WTC11 (cell line): ENCODE results near the gene SMG7. TPM values are rescaled to one million over a fixed set of nuclear protein-coding genes. Genes with fewer than 3 reads are reported as not detected.

Experiments
- ATAC-seq: fragments of 200-7000 bp; cut with Tn5 transposase; 2 replicates; pipeline ENCODE4 v1.10.0; 2021; ENCODE audit warnings: mild to moderate bottlenecking, moderate library complexity
- CTCF ChIA-PET: fragments of 300-600 bp; sonication (Branson Sonifier 250); formaldehyde crosslinking; loops from one replicate; lab custom pipeline; 2021; ENCODE audit warnings: antibody characterized with exemption; lab: Charles Lee
- POLR2A ChIA-PET: fragments of 350-600 bp; sonication (Branson Sonifier 250); formaldehyde crosslinking; loops from one replicate; lab custom pipeline; 2021; ENCODE audit warnings: antibody characterized with exemption; lab: Charles Lee
- DNase-seq: peaks from one replicate; pipeline ENCODE4 v3.0.0; 2021; ENCODE audit warnings: low spot score
- H3K27ac Mint-ChIP-seq: 2 replicates; pipeline ENCODE4 v1.8.0; 2021; ENCODE audit warnings: mixed read lengths
- H3K27me3 Mint-ChIP-seq: 2 replicates; pipeline ENCODE4 v1.8.0; 2021; ENCODE audit warnings: low read depth, mild to moderate bottlenecking, moderate library complexity, mixed read lengths
- H3K36me3 Mint-ChIP-seq: 2 replicates; pipeline ENCODE4 v1.8.0; 2021; ENCODE audit warnings: mixed read lengths
- H3K4me1 Mint-ChIP-seq: 2 replicates; pipeline ENCODE4 v1.8.0; 2022; ENCODE audit warnings: mixed read lengths
- H3K4me3 Mint-ChIP-seq: 2 replicates; pipeline ENCODE4 v1.8.0; 2021; ENCODE audit warnings: mild to moderate bottlenecking, moderate library complexity, mixed read lengths
- H3K9me3 Mint-ChIP-seq: 2 replicates; pipeline ENCODE4 v1.8.0; 2021; ENCODE audit warnings: mixed read lengths
- CREB1 ChIP-seq: sonication (generic); formaldehyde crosslinking; IDR thresholded peaks from 2 replicates; pipeline ENCODE4 v1.8.0; 2023; ENCODE audit warnings: mild to moderate bottlenecking, missing genetic modification reagents
- ESRRA ChIP-seq: sonication (generic); formaldehyde crosslinking; IDR thresholded peaks from 2 replicates; pipeline ENCODE4 v1.8.1; 2022; ENCODE audit warnings: mild to moderate bottlenecking, missing genetic modification reagents, borderline replicate concordance
- FOXJ3 ChIP-seq: sonication (generic); formaldehyde crosslinking; IDR thresholded peaks from 2 replicates; pipeline ENCODE4 v1.9.0; 2021; ENCODE audit warnings: missing genetic modification reagents, mild to moderate bottlenecking, borderline replicate concordance
- FOXK1 ChIP-seq: sonication (generic); formaldehyde crosslinking; IDR thresholded peaks from 2 replicates; pipeline ENCODE4 v1.8.0; 2022; ENCODE audit warnings: mild to moderate bottlenecking, moderate library complexity, missing genetic modification reagents
- GRHL2 ChIP-seq: fragments of 250-450 bp; sonication (Bioruptor Pico); IDR thresholded peaks from 2 replicates; pipeline ENCODE4 v1.8.0; 2022; ENCODE audit warnings: mild to moderate bottlenecking, moderate library complexity; ENCODE audit not compliant: insufficient replicate concordance, severe bottlenecking
- IRF2 ChIP-seq: sonication (generic); formaldehyde crosslinking; IDR thresholded peaks from 2 replicates; pipeline ENCODE4 v1.8.0; 2022; ENCODE audit warnings: low read depth, missing genetic modification reagents, borderline replicate concordance
- JUN ChIP-seq: sonication (generic); formaldehyde crosslinking; IDR thresholded peaks from 2 replicates; pipeline ENCODE4 v1.8.0; 2023; ENCODE audit warnings: mild to moderate bottlenecking, missing genetic modification reagents
- NR1H2 ChIP-seq: sonication (generic); formaldehyde crosslinking; IDR thresholded peaks from 2 replicates; pipeline ENCODE4 v1.9.0; 2021; ENCODE audit warnings: mild to moderate bottlenecking, moderate library complexity, missing genetic modification reagents
- NR3C1 ChIP-seq: sonication (generic); formaldehyde crosslinking; conservative IDR thresholded peaks from 2 replicates; pipeline ENCODE4 v1.8.1; 2023; ENCODE audit warnings: low read depth, mild to moderate bottlenecking, missing genetic modification reagents
- TEAD1 ChIP-seq: sonication (generic); formaldehyde crosslinking; IDR thresholded peaks from 2 replicates; pipeline ENCODE4 v1.8.0; 2022; ENCODE audit warnings: mild to moderate bottlenecking, missing genetic modification reagents
- TP53 ChIP-seq: sonication (generic); formaldehyde crosslinking; IDR thresholded peaks from 2 replicates; pipeline ENCODE4 v1.8.1; 2023; ENCODE audit warnings: mild to moderate bottlenecking, missing genetic modification reagents
- ZNF219 ChIP-seq: sonication (generic); formaldehyde crosslinking; IDR thresholded peaks from 2 replicates; pipeline ENCODE4 v1.8.0; 2023; ENCODE audit warnings: missing genetic modification reagents, mild to moderate bottlenecking, borderline replicate concordance
- ZNF317 ChIP-seq: sonication (generic); formaldehyde crosslinking; IDR thresholded peaks from 2 replicates; pipeline ENCODE4 v1.8.1; 2023; ENCODE audit warnings: low read depth, mild to moderate bottlenecking, moderate library complexity, missing genetic modification reagents, borderline replicate concordance
- ZNF396 ChIP-seq: fragments of 250-450 bp; sonication (Bioruptor Pico); IDR thresholded peaks from 2 replicates; pipeline ENCODE4 v1.8.0; 2021; ENCODE audit warnings: mild to moderate bottlenecking, moderate library complexity, borderline replicate concordance
- ZNF423 ChIP-seq: fragments of 250-450 bp; sonication (Bioruptor Pico); IDR thresholded peaks from 2 replicates; pipeline ENCODE4 v2.1.2; 2022; ENCODE audit warnings: mild to moderate bottlenecking, moderate library complexity
- total RNA-seq: library from RNA; stranded (reverse); gene quantifications from 3 replicates; pipeline ENCODE4 v1.2.3, GENCODE V29; 2021
- TF ChIP-seq, protein P1 (sequence below): sonication (generic); formaldehyde crosslinking; IDR thresholded peaks from 2 replicates; pipeline ENCODE4 v1.8.1; 2023; ENCODE audit warnings: mild to moderate bottlenecking, missing genetic modification reagents
- TF ChIP-seq, protein P2 (sequence below): sonication (generic); formaldehyde crosslinking; IDR thresholded peaks from 2 replicates; pipeline ENCODE4 v1.8.1; 2022; ENCODE audit warnings: low read depth, missing genetic modification reagents, borderline replicate concordance
- TF ChIP-seq, protein P3 (sequence below): sonication (generic); formaldehyde crosslinking; IDR thresholded peaks from 2 replicates; pipeline ENCODE4 v1.8.1; 2022; ENCODE audit warnings: low read depth, mild to moderate bottlenecking, moderate library complexity, missing genetic modification reagents, borderline replicate concordance
- TF ChIP-seq, protein P4 (sequence below): sonication (generic); formaldehyde crosslinking; IDR thresholded peaks from 2 replicates; pipeline ENCODE4 v1.8.0; 2023; ENCODE audit warnings: missing genetic modification reagents, mild to moderate bottlenecking, borderline replicate concordance
- TF ChIP-seq, protein P5 (sequence below): sonication (generic); formaldehyde crosslinking; IDR thresholded peaks from 2 replicates; pipeline ENCODE4 v1.8.0; 2023; ENCODE audit warnings: mild to moderate bottlenecking, missing genetic modification reagents
- TF ChIP-seq, protein P6 (sequence below): sonication (generic); formaldehyde crosslinking; IDR thresholded peaks from 2 replicates; pipeline ENCODE4 v1.8.0; 2022; ENCODE audit warnings: mild to moderate bottlenecking, missing genetic modification reagents

SMG7 gene
- total RNA-seq, 1 experiment from 2014 or later, result 57.8 TPM

DNA sequence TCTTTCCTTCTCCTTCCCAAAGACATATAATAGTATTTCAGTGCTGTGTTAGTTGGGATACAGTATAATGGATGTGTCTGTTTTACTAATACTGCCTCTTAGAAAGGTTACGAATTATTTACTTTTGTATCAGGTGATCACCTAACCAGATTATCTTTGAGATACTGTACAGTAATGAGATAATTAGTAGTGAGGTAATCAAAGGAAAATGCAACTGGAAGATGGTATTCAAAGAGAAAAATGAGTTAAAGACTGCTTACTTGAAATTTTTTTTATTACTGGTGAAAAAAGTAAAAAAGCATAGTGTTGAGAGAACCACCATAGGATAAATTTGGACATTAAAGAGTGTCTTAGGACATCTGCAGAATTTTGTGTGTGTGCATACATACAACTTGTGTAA, 10.9 kb downstream of the SMG7 start (continued):
- TF ChIP-seq, protein P1, sequence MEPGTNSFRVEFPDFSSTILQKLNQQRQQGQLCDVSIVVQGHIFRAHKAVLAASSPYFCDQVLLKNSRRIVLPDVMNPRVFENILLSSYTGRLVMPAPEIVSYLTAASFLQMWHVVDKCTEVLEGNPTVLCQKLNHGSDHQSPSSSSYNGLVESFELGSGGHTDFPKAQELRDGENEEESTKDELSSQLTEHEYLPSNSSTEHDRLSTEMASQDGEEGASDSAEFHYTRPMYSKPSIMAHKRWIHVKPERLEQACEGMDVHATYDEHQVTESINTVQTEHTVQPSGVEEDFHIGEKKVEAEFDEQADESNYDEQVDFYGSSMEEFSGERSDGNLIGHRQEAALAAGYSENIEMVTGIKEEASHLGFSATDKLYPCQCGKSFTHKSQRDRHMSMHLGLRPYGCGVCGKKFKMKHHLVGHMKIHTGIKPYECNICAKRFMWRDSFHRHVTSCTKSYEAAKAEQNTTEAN, result no peak
- TF ChIP-seq ZNF317 (no peak), JUN (CRISPR knock-in tag) (no peak)

DNA sequence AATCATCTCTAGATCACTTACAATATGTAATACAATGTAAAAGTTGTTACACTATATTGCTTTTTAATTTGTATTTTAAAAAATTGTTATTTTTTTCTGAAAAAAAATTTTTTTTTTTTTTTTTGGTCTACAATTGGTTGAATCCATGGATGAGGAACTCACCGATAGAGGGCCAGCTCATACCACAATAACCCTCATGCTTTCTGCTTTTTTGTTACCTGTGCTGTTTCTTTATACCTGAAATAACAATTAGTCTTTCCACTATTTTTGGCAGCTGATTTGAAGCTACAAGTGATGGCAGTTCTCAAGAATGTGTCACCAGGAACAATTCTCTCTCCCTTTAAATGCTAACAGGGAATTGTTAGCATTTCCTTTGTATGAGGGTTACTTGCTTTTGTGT, 12.0 kb downstream of the SMG7 start:
- no peak overlapping the region for H3K27ac Mint-ChIP-seq
- peak; percentile 43 for ATAC-seq
- CTCF ChIA-PET, result interaction anchor here (0.7 to 1.1 kb wide), 6 partner anchors 12 to 202 kb away, joined by 3 to 7 read pairs (median 4); partner anchors contain the start of gene SMG7
- TF ChIP-seq, protein P2, sequence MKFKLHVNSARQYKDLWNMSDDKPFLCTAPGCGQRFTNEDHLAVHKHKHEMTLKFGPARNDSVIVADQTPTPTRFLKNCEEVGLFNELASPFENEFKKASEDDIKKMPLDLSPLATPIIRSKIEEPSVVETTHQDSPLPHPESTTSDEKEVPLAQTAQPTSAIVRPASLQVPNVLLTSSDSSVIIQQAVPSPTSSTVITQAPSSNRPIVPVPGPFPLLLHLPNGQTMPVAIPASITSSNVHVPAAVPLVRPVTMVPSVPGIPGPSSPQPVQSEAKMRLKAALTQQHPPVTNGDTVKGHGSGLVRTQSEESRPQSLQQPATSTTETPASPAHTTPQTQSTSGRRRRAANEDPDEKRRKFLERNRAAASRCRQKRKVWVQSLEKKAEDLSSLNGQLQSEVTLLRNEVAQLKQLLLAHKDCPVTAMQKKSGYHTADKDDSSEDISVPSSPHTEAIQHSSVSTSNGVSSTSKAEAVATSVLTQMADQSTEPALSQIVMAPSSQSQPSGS (CRISPR knock-in tag), result no peak
- no peak for TF ChIP-seq TEAD1 (CRISPR knock-in tag)
- TF ChIP-seq ZNF396 (CRISPR knock-in tag), result no peak
- TF ChIP-seq, protein P3, sequence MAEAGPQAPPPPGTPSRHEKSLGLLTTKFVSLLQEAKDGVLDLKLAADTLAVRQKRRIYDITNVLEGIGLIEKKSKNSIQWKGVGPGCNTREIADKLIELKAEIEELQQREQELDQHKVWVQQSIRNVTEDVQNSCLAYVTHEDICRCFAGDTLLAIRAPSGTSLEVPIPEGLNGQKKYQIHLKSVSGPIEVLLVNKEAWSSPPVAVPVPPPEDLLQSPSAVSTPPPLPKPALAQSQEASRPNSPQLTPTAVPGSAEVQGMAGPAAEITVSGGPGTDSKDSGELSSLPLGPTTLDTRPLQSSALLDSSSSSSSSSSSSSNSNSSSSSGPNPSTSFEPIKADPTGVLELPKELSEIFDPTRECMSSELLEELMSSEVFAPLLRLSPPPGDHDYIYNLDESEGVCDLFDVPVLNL (CRISPR knock-in tag), result no peak
- no peak for TF ChIP-seq NR3C1
- TF ChIP-seq, protein P4, sequence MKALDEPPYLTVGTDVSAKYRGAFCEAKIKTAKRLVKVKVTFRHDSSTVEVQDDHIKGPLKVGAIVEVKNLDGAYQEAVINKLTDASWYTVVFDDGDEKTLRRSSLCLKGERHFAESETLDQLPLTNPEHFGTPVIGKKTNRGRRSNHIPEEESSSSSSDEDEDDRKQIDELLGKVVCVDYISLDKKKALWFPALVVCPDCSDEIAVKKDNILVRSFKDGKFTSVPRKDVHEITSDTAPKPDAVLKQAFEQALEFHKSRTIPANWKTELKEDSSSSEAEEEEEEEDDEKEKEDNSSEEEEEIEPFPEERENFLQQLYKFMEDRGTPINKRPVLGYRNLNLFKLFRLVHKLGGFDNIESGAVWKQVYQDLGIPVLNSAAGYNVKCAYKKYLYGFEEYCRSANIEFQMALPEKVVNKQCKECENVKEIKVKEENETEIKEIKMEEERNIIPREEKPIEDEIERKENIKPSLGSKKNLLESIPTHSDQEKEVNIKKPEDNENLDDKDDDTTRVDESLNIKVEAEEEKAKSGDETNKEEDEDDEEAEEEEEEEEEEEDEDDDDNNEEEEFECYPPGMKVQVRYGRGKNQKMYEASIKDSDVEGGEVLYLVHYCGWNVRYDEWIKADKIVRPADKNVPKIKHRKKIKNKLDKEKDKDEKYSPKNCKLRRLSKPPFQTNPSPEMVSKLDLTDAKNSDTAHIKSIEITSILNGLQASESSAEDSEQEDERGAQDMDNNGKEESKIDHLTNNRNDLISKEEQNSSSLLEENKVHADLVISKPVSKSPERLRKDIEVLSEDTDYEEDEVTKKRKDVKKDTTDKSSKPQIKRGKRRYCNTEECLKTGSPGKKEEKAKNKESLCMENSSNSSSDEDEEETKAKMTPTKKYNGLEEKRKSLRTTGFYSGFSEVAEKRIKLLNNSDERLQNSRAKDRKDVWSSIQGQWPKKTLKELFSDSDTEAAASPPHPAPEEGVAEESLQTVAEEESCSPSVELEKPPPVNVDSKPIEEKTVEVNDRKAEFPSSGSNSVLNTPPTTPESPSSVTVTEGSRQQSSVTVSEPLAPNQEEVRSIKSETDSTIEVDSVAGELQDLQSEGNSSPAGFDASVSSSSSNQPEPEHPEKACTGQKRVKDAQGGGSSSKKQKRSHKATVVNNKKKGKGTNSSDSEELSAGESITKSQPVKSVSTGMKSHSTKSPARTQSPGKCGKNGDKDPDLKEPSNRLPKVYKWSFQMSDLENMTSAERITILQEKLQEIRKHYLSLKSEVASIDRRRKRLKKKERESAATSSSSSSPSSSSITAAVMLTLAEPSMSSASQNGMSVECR (CRISPR knock-in tag), result no peak
- TF ChIP-seq ESRRA, result no peak
- no peak for TF ChIP-seq FOXK1
- no peak for TF ChIP-seq TP53 (CRISPR knock-in tag)
- TF ChIP-seq, protein P5, sequence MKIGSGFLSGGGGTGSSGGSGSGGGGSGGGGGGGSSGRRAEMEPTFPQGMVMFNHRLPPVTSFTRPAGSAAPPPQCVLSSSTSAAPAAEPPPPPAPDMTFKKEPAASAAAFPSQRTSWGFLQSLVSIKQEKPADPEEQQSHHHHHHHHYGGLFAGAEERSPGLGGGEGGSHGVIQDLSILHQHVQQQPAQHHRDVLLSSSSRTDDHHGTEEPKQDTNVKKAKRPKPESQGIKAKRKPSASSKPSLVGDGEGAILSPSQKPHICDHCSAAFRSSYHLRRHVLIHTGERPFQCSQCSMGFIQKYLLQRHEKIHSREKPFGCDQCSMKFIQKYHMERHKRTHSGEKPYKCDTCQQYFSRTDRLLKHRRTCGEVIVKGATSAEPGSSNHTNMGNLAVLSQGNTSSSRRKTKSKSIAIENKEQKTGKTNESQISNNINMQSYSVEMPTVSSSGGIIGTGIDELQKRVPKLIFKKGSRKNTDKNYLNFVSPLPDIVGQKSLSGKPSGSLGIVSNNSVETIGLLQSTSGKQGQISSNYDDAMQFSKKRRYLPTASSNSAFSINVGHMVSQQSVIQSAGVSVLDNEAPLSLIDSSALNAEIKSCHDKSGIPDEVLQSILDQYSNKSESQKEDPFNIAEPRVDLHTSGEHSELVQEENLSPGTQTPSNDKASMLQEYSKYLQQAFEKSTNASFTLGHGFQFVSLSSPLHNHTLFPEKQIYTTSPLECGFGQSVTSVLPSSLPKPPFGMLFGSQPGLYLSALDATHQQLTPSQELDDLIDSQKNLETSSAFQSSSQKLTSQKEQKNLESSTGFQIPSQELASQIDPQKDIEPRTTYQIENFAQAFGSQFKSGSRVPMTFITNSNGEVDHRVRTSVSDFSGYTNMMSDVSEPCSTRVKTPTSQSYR, result no peak
- no peak for TF ChIP-seq IRF2 (CRISPR knock-in tag)
- no peak for TF ChIP-seq FOXJ3 (CRISPR knock-in tag)
- no peak for TF ChIP-seq ZNF219 (CRISPR knock-in tag)
- TF ChIP-seq NR1H2 (CRISPR knock-in tag), result no peak
- TF ChIP-seq, protein P6, sequence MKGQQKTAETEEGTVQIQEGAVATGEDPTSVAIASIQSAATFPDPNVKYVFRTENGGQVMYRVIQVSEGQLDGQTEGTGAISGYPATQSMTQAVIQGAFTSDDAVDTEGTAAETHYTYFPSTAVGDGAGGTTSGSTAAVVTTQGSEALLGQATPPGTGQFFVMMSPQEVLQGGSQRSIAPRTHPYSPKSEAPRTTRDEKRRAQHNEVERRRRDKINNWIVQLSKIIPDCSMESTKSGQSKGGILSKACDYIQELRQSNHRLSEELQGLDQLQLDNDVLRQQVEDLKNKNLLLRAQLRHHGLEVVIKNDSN (CRISPR knock-in tag), result no peak
- TF ChIP-seq GRHL2 (CRISPR knock-in tag), result no peak
- TF ChIP-seq CREB1 (CRISPR knock-in tag), result no peak
- no peak for TF ChIP-seq ZNF423 (CRISPR knock-in tag)
- TF ChIP-seq, all 79 proteins: peak for 0
- H3K4me3 Mint-ChIP-seq, result no peak overlapping the region
- POLR2A ChIA-PET, result no interaction called here
- no peaks in the 10 kb centered on the region for H3K27me3 Mint-ChIP-seq
- DNase-seq, result no peak
- H3K4me1 Mint-ChIP-seq, result peaks cover 46% of the 10 kb centered on the region
- no peaks in the 10 kb centered on the region for H3K36me3 Mint-ChIP-seq
- no peaks in the 10 kb centered on the region for H3K9me3 Mint-ChIP-seq
